Esophagus mucosa (tissue), 1 donor: Measurements from ENCODE around the gene CECR2. TPM values are rescaled to one million over a fixed set of nuclear protein-coding genes. Genes with fewer than 3 reads are reported as not detected.

Source experiments
- ATAC-seq: fragments of 200-7000 bp; cut with Tn5 transposase; one replicate; pipeline ENCODE4 v1.9.1; 2020
- total RNA-seq: library from RNA; stranded (reverse); gene quantifications from one replicate; pipeline ENCODE4 v1.2.4, GENCODE V29; 2023
- donor health status: DM: yes; HTN: yes; CAD: no.

The CECR2 gene
- total RNA-seq, 1 donor from 2014 or later: 0.40 TPM

DNA sequence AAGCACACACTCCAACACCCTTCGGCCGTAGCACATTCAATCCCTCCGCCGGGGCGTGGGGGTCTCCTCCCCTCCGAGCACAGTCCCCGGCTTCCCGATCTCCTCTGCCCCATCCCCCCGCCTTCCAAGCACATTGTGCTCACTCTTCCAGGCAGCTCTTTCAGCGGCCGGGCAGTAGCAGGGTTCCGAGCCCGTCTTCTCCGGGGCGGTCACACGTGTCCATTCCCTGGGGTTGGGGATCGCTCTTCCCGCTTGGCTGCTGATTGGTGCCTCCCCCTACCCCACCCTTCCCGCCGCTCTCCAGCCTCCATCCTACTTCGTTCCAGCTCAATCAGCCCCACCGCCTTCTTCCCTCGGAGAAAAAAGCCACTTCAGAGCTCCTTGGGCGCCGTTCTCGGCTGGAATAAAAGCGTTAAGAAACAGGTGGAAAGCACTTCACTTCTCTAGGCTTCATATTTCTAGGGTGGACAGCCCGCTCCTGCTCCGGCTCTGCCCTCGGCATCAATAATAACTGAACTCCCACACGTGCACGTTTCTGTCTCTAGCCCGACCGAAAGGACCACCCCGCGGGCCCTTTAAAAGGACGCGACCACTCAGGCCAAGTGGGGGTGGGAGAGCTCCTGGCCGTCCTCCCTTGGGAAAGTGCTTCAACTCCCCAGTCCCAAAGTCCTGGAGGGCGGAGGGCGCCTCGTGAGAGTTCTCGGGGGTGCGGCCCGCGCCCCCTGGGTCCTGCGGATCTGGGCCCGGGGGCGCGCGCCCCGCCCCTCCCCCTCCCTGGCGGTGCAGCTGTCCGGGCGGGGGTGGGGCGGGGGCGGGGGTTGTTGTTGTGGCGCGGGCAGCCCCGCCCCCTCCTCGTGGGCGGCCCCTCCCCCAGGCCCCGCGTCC lies 464 bp upstream of the CECR2 start:
- ATAC-seq: peak; percentile 35

DNA sequence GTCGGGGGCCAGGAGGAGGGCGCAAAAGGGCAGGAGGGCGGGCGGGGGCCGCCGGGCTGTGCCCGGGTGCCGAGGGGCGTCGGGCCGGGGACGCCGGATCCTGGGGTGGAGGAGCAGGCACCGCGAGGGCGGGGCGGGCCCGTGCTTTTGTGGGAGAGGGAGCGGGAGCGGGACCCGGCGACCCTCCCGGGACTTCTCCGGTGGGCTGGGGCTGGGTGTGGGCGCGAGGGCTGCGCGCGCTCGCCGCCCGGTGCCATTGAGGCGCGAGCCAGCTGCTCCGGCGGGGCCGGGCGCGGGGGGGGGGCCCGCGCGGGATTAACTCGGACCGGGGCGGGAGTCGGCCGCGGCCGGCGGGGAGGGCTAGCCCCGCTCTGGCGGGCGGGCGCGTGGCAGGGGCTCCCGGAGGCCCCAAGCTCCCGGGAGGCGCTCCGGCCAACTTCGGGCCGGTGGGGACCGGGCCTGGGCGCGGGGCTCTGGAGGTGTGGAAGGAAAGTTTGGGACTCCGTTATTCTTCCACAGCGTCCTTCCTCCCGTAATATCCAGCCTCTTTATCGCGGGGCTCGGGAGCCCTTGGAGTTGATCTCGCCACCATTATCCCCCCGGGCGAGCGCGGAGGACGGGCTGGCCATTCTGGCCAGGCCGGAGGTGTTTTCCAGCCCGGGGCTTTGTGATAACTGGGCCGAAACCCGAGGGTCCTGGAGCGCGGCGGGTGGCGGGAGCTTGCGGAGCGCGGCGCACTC lies 936 bp downstream of the CECR2 start:
- no peak for ATAC-seq

GRCh38 chr22:17370766-17371432 lies 1.6 kb downstream of the CECR2 start:
- no peak for ATAC-seq

GRCh38 chr22:17371448-17371847 lies 2.2 kb downstream of the CECR2 start:
- ATAC-seq: no peak

- no peak for ATAC-seq
These were observed 4.6 kb downstream of the CECR2 start for GRCh38 chr22:17373855-17374254.

DNA sequence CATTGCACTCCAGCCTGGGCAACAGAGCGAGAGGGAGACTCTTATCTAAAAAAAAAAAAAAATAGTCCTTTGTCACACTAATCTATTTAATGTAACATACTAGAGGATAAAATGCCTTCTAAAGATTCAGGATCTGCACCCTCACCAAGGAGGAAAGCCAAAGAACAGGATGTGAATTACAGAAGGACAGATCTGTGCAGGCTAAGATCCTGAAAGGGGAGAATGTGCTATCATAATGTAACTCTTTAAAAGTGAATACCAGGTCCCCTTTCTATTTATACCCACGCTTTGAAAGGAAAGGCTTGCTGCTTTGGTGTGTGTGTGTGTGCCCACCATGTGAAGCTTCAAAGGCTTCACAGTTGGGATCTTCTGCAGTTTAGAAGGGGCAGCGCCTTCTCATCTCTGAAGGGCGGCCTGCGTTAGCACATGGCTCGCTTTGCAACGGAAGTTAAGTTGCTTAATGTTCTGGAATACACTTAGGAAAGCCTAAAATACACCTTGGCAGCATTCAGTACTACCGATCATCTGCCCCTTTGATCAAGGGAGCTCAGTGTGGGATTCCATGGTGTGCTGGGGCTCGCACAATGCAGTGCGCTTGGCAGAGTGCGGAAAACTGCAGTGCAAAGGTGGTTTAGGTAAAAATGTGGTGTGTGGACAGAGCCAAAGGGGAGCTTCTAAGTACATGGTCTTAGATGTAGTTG lies 6.8 kb downstream of the CECR2 start:
- no peak for ATAC-seq

GRCh38 chr22:17376950-17377349 lies 7.7 kb downstream of the CECR2 start:
- ATAC-seq: no peak

DNA sequence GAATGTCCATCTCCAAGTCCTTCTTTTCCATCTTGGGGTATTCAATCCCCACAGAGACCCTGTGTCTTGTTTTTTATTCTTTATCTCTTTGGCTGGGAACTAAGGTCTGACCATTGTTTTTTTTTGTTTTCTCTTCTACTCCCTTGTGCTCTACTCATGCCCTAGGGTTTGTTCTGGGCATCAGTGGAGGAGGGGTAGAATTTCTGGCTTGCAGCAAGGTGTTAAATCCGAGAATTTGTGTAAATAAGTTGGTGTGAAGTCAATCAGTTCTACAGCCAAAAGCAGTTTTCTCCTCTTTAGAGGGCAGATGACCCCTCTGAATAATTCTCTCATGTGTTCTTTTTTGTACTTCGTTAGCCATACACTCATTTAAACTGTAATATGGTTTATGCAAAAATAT lies 10.7 kb downstream of the CECR2 start:
- no peak for ATAC-seq

DNA sequence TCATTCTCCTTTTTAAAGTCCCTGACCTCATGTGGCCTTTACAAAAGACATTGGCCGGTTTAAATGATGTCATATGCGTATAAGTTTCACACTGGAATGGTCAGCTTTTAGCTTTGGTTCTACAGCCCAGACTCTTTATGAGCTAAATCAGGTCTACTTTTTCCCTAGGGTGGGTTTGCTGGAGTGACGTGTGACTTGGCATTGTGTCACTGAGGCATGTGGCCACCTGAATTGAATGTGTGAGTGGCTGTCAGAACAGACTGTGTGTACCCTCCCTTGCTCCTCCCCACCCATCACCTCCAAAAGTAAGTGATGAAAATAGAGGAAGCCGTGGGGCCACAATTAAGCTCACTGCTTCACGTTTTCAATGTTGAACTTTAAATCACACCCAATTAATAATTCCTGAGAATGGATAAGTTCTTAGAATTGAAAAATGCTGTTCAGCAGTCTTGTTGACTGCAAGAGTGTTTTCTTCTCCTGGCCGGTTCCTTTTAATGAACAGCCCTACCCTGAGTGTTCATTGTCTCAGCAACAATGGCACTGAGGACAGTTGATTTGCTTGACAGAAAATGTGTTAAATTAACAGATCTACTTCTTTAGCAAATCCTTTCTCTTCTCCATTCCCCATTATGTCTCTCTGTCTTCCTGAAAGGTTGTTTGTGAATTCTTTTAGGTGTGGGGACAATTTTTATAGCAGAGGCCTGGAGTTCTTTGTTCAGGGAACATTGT lies 11.3 kb downstream of the CECR2 start:
- no peak for ATAC-seq

GRCh38 chr22:17381192-17381913 lies 12.1 kb downstream of the CECR2 start:
- ATAC-seq: no peak

DNA sequence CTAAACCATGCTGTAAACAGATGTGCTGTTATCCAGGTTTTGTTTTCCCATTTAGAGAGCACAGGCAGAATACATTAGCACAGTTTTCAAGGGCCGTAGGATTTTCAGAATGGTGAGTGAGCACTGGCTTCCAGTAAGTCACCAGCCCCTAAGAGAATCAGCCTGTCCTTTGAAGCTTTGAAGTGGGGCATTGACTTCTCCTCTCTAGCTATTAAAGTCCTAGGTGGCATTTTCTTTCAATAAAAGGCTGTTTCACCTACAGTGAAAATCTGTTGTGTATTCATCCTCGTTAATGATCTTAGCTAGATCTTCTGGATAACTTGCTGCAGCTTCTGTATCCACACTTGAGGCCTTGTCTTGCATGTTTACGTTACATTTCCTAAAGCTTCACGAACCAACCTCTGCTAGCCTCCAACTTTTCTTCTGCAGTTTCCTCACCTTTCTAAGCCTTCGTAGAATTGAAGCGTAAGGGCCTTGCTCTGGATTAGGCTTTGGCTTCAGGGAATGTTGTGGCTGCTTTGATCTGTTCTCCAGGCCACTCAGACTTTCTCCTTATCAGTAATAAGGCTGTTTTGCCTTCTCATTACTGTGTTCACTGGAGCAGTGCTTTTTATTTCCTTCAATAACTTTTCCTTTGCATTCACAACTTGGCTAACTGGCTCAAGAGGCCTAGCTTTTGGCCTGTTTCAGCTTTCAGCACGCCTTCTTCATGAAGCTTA lies 15.5 kb downstream of the CECR2 start:
- no peak for ATAC-seq

GRCh38 chr22:17387356-17387755 lies 18.1 kb downstream of the CECR2 start:
- ATAC-seq: no peak

DNA sequence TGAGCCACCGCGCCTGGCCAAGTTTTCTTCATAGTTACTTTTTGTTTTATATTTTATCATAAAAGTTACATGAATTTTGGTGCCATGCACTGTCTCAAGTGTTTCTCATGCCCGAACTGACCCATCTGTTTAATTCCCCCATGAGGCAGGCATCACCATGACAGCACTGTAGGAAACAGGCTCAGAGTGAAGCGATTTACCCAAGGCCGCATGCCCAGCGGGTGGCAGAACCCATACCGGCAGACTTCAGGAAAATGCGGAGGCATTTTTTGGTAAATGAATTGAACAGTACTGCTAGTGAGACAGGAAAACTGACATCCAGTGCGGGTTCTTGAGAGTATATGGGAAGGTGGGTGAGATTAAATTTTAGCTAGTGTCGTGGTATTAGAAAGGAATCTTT lies 19.0 kb downstream of the CECR2 start:
- no peak for ATAC-seq

GRCh38 chr22:17390087-17390486 lies 20.8 kb downstream of the CECR2 start:
- no peak for ATAC-seq

GRCh38 chr22:17396516-17396915 lies 27.3 kb downstream of the CECR2 start:
- peak; percentile 49 for ATAC-seq

- no peak for ATAC-seq
These were observed 28.7 kb downstream of the CECR2 start for GRCh38 chr22:17397756-17398547.

DNA sequence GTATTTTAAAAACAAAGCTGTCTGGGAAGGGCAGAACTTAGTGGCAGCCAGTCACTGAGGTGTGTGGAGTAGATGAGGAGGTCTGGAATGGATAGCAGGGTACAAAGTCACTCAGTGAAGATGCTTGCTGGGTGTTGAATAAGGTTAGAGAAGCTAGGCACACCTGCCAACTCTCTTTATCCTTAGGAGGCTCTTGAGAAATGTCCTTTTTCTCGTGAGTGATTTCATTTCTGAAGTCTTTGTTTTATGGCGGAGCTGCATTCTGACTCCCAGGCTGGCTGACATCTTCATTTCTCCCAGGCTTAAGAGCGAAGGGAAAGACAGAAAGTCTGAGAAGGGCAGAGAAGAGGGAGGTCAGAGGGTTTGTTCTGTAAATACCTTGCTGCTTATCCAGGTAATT lies 31.0 kb downstream of the CECR2 start:
- ATAC-seq: no peak

- no peak for ATAC-seq
These were observed 32.5 kb downstream of the CECR2 start for GRCh38 chr22:17401728-17402127.

GRCh38 chr22:17402293-17402692 lies 33.0 kb downstream of the CECR2 start:
- ATAC-seq: no peak

GRCh38 chr22:17403906-17404305 lies 34.6 kb downstream of the CECR2 start:
- ATAC-seq: no peak
